ENCODE measurements around the gene ACTN1.

DNA sequence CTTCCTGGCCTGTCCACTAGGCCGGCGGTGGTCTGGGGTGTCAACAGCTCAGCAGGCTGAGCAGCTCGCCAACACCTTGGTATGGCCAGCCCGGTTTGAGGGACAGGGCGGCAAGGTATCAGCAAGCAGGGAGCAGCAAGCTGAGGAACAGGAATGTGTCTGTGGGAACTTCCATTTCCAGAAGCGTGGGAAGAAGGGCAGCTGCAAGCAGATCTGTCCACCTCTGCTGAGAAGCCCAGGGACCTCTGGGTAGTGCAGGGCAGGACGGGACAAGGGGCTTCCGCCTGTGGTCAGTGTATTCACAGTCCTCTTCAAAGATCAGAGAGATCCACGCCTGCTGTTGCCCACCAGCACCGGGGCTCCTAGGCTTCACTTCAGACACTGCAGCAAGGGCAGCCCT is 36.0 kb downstream of the ACTN1 start:
- TF ChIP-seq CTCF (conservative IDR thresholded peaks at IDR 0.05; ENCODE audit: low read depth in 2 of 2) (no peak), EZH2 (IDR thresholded peaks at IDR 0.05; ENCODE audit: low read depth, unreplicated experiment) (no peak), EZH2phosphoT487 (IDR thresholded peaks at IDR 0.05; ENCODE audit: unreplicated experiment) (no peak), POLR2AphosphoS5 (IDR thresholded peaks at IDR 0.05; ENCODE audit: low read depth) (no peak)
